NCI-H748 (cell line): ENCODE data around the gene GSTM4.

Source experiments
- DNase-seq: peaks from one replicate; lab custom pipeline; 2025; ENCODE audit not compliant: unreplicated experiment; lab: John Stamatoyannopoulos, UW

The GSTM4 gene

GRCh38 chr1:109636201-109636952 is 19.5 kb upstream of the GSTM4 start:
- no peak for DNase-seq

DNA sequence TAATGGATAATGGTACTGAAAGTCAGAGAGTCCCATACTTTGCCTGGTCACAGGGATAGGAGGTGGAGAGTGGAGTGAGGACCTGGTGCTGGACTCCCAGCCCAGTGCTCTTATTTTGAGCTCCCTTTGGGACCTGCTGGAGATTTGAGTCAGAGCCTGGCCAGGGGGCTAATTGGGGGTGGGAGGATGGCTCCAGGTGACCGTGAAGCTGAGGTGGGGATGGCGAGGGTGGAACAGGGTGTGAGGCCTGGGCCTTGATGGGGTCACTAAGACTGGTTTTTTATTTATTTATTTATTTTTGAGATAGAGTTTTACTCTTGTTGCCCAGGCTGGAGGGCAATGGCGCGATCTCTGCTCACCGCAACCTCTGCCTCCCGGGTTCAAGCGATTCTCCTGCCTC is 18.5 kb upstream of the GSTM4 start:
- DNase-seq = no peak

GRCh38 chr1:109639063-109639840 is 16.6 kb upstream of the GSTM4 start:
- no peak for DNase-seq

DNA sequence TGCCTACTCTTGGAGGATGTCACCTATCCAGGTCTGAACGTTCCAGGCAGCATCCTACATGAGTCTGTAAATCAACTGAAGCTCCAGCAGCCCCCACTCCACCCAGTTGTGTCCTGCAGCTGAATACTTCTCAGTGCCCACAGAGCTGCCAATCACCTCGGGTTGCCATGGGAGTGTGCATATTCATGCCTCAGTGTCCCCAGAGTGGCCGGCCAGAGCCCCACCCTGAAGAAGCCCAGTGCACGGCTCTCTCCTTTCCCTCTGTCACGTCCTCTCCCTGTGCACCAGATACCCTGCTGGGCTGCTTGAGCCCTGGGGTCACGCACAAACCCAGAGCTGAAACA is 16.1 kb upstream of the GSTM4 start:
- DNase-seq = no peak

DNA sequence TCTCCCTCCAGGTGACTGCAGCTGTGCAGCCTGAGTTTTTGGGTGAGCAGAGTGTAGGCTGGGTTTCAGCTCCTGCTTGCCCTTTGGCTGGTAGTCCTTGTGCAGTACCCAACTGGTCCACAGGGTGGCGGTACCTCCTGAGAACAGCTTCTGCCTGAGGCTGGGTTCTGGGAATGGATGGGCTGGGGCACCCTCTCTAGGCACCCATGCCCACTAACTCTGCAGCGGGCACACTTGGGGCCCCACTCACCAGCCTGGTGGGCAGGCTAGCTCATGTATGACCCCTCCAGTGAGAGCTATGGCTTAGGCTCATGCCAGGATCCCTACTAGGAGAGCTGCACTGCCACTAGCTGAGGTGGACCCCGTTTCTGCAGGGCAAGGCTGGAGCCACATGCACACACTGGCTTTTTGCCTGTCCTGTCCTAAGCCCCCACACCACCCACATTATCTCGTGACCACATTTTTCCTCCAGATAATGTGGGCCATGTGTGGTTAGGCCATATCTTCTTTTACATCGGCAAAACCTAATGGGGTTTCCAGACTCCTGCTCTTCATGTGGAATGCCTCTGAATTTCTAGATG is 15.5 kb upstream of the GSTM4 start:
- peak; percentile 63 for DNase-seq

DNA sequence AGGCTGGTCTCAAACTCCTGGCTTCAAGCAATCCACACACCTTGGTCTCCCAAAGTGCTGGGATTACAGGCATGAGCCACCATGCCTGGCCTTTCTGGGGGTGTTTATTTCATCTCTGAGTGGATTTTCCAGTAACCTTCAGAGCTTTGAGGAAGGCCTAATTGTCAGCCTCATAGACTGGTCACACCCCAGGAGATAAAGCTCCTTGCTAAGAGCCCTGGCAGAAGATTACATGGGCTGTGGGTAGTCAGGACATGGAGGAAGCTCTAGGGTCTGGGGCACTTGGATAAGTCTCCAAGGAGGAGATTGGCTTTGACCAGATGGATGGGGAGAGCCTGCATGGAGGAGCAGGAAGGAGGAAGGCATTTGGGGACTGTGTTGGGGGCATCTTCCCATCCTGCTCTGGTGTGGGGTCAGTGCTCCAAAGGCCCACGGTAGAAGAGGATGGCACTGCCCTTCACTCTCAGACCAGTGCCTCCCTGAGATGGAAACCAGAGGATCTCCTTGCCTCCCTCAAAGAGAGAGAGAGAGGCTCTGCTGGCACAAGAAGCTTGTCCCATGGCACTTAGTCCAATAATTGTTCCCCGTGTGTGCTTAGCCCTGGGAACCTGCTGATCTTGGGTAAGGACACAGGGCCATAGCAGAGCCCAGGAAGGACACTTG is 14.7 kb upstream of the GSTM4 start:
- DNase-seq = no peak

DNA sequence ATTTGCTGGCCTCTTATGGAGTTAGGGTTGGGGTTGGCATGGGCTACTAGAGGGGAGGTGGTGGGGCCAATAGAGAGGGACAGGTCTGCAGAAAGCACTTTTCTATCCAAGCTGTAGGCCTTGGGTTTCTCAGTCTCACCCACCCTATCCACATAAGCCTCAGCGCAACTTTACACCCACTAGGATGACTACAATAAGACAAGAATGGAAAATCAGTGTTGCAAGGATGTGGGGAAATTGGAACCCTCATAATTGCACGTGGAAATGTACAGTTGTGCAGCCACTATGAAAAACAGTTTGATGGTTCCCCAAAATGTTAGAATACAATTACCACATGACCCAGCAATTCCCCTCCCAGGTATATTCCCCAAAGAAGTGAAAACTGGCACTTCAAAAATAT is 14.0 kb upstream of the GSTM4 start:
- no peak for DNase-seq

DNA sequence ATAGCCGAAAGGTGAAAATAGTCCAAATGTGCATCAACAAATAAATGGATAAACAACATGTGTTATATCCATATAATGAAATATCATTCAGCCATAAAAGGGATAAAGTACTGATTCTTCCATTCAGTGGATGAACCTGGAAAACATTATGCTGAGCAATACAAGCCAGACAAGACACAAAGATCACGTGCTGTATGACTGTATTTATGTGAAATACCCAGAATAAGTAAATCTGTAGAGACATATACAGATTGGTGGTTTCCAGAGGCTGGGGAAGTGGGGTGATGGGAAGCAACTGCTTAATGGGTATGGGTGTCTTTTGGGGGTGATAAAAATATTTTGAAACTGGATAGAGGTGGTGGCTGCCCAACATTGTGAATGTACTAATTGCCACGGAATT is 13.3 kb upstream of the GSTM4 start:
- no peak for DNase-seq

DNA sequence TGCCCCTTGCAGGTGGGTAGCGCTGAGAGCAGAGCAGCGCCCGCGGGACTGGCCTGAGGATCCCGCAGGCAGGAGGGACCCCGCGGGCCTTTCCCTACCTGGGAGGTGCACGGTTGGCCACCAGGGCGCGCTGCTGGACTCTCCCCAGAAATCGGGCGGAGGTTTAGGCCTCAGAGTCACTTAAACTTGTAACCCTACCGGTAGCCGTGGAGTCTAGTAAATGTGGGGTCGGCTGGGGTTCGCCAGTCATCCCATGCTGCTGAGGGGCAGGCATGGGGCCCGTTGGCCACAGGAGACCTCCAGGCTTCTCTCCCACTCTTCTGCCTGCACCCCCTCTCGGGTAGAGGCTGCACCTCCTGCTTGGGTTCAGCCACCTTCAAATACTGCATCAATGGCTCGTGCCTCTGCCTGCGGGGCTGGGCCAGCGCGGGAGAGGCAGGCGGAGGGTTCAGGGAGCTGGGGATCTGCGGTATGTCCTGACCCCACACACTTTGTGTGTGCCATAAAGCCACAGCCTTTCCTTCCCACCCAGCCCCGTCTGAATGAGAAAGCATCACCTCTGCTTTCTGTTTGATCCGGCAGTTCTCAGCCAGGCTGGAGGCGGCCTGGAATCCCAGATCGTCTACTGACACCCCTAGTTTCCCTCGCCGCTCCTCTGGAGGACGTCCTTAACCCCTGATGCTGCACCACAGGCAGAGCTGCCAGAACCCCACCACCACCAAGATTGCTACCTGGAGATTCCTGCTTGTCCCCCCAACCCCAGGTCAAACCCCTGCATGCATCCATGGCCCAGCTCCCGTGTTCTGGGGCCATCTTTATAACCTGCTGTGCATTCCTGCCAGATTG is 12.3 kb upstream of the GSTM4 start:
- DNase-seq = peak; percentile 72

GRCh38 chr1:109644670-109645069 is 11.2 kb upstream of the GSTM4 start:
- DNase-seq = no peak

GRCh38 chr1:109649491-109649914 is 6.4 kb upstream of the GSTM4 start:
- peak; percentile 18 for DNase-seq

GRCh38 chr1:109650609-109651008 is 5.3 kb upstream of the GSTM4 start:
- no peak for DNase-seq

GRCh38 chr1:109652402-109652801 is 3.5 kb upstream of the GSTM4 start:
- DNase-seq = no peak

GRCh38 chr1:109653306-109653705 is 2.6 kb upstream of the GSTM4 start:
- no peak for DNase-seq

DNA sequence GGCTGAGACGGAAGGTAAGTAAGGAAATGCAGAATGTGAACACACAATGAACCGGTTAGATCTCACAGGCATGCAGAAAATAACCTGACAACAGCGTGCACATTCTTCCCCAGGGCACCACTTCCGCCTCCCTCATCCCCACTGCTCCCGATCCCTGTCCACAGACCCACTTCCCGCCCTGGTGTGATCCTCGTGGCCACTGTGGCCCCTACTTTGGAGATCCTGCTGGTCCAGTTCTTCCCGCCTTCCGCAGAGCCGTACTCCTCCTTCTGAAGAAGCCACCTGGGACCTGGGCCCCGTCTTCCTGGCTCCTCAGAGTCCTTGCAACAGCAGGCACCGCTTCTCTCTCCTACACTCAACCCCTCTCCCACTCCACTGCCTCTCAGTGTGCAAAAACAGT is 1.4 kb upstream of the GSTM4 start:
- DNase-seq = no peak

DNA sequence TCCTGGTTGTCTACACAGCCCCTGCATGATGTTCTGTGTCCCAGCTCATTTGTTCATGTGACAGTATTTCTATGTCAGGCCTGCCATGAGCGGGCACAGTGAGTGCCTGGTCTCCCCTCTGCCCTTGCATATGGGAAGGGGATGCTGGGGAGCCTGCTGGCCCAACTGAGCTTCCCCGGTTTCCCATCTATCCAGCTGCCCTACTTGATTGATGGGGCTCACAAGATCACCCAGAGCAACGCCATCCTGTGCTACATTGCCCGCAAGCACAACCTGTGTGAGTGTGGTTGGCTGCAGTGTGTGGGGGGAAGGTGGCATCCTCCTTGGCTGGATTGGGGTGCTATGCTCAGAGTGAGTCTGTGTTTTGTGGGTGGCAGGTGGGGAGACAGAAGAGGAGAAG is 1.5 kb downstream of the GSTM4 start:
- no peak for DNase-seq

DNA sequence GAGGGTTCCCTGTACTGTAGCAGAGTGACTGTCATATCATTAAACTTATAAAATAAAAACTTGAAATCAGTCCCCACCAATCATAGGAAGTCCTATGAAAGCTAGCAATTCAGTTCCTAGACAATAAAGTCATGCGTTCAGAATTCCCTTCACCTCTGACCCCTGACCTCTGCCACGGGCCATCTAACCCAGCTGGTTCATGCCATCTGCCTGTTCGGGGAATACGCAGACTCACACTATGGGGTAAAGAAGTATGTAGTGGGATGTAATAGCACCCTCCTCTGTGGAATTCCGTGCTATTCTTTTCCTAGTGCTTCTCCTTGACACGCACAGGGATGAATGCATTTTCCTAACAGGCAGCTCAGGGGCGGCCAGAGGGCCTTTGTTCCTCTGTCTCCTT is 2.1 kb downstream of the GSTM4 start:
- no peak for DNase-seq

- DNase-seq = no peak
Observed at GRCh38 chr1:109658533-109659042, 2.7 kb downstream of the GSTM4 start.

DNA sequence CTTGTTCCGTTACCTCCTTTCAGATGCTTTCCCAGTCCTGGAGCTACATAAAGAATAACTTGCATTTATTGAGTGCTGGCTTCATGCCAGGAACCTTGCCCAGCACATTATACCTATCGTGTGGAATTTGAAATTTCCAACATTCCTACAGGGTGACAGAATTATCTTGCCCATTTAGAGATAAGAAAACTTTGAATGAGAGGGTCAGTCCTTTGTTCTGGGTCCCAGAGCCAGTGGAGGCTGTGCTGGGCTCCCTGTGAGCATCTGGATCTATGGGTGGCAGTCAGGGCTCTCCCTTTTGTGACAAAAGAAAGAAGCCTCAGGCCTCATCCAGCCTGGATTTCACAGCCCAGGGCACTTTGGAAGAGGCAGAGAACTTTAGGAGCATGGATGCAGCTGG is 3.2 kb downstream of the GSTM4 start:
- no peak for DNase-seq

- no peak for DNase-seq
Observed at GRCh38 chr1:109659997-109660690, 4.2 kb downstream of the GSTM4 start.
